NCI-H748 (cell line): ENCODE data around the gene USP40.
A peak's percentile ranks its signal among the peaks of the same experiment; 100 is the strongest.

ENCODE experiments used
- DNase-seq: peaks from one replicate; lab custom pipeline; 2025; ENCODE audit not compliant: unreplicated experiment; lab: John Stamatoyannopoulos, UW

Gene USP40

GRCh38 chr2:233463586-233463985, 103.0 kb downstream of the USP40 start:
- DNase-seq: no peak

DNA sequence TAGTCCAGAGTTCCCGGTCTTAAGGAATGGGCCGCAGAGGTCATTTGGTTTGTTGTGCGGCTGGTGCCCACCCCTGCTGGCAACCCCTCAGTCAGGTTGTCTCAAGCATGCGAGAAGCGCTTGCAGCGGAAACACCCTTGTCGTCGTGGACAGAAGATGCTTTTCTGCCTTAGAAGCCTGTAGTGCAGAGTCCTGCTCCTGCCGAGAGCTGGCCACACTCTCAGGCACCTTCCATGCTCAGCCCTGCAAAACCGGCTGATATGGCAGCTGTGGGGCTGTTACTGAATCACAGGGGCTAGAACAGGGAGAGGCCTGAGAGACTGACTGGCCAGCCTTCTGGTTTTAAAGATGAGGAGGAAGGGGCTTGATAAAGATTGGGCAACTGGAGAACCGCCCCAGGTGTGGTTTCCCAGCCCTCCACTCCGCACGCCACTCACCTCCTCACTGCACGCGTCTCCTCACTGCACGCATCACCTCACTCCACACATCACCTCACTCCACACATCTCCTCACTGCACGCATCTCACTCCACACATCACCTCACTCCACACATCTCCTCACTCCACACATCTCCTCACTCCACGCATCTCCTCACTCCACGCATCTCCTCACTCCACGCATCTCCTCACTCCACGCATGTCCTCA, 103.6 kb downstream of the USP40 start:
- no peak for DNase-seq

GRCh38 chr2:233462202-233462785, 104.3 kb downstream of the USP40 start:
- no peak for DNase-seq

DNA sequence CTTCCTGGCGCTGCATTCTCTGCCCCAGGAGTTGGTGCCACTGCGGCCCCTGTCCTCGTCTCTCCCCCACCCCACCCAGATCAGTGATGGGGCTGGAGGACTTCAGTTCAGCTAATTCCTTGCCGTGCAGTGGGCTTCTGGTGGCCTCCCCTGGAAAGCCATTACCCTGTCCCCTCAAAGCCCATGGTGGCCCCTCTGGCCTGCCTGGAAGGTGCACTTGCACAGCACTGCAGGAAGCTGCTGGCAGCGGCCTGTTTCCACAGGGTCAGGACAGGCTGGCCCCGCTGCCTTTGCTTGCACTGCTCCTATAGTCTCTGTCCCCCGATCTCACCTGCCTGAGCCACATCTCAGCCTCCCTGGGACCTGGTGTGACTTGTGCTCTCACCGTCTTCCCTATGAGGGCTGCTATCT, 105.1 kb downstream of the USP40 start:
- no peak for DNase-seq

- DNase-seq: peak; percentile 81
Observed at GRCh38 chr2:233460726-233461441, 105.7 kb downstream of the USP40 start.

DNA sequence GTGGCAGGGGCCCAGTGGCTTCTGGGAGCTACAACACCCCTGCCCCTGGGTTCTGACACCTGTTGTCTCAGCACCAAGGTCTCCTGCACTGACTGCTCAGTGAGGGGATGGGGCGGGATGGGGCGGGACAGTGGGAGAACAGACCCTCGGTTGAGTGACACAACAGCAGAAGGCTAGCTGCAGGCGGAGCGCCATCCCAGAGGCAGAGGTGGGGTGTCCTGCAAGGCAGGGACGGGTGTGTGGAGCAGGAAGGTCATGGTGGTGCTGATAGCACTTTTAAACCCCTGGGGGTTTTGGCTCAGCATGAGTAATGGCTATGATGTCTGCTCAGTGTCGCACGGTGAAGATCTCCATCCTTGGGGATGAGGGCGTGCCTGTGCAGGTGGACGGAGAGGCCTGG, 107.2 kb downstream of the USP40 start:
- no peak for DNase-seq

DNA sequence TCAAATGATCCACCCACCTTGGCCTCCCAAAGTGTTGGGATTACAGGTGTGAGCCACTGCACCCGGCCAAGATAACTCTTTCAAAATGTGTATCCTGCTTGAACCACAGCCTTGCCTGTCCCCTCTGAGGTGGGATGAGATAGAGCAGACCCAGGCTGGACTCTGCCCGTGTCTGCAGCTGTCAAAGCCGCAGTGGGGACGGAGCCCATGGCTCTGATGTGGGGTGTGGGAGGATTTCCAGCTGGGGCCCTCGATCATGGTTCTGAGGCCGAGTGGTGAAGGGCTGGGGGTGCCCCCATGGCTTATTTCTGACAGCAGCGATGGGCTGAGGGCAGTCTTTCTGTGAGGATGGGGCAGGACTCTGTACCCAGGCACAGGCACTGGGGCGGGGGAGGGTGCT, 107.8 kb downstream of the USP40 start:
- DNase-seq: no peak

- DNase-seq: no peak
Observed at GRCh38 chr2:233458031-233458610, 108.5 kb downstream of the USP40 start.

DNA sequence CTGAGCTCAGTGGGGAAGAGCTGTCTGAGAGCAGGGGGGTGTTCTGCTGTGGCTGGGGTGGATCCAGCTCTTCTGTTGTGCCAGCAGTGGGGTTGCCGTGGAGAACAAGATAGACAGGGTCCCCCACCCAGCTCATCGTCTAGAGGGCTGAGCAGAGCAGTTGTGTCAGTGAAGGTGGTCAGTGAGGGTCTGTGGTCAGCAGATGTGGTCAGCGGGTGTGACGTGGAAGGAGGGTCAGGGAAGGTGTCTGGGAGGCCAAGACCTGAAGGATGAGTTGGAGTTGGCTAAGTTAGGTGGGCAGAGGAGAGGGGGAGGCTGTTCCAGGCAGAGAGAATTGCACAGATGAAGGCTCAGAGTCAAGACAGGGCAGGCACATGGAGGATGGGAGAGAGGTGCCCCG, 109.2 kb downstream of the USP40 start:
- no peak for DNase-seq

DNA sequence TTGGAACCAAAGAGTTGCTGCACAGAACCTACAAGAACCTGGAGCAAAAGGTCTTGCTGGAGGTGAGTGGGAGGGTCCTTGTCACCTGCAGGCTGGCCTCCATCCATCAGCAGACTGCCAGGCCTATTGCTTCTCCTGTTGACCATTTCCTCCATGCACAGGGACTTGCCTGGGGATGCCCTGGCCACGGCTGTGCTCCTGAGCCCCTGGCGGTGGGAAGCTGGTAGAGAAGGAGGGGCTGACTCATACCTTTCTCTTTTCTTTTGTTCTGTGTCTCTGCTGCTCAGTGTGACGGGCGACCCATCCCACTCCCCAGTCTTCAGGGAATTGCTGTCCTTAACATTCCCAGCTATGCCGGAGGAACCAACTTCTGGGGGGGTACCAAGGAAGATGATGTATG, 109.6 kb downstream of the USP40 start:
- no peak for DNase-seq

DNA sequence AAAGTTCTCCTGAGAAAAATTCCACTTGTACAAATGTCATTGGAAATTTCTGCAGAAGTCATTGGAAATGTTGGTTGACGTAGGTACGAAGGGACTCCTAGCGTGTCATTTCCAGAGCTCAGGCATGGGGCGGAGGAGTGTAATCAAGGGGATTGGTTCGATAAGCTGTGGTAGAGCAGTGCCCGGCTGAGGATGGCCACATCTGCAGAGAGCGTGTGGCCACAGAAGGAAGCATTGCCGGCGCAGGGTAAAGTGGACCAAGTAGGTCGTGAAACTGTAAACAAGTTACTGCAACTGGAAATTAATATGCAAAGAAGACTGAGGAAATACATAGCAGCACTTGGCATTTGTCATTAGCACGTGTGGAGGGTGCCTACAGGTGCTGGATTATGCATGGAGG, 110.5 kb downstream of the USP40 start:
- no peak for DNase-seq

GRCh38 chr2:233455491-233455890, 111.1 kb downstream of the USP40 start:
- DNase-seq: no peak

GRCh38 chr2:233455006-233455405, 111.6 kb downstream of the USP40 start:
- DNase-seq: no peak

DNA sequence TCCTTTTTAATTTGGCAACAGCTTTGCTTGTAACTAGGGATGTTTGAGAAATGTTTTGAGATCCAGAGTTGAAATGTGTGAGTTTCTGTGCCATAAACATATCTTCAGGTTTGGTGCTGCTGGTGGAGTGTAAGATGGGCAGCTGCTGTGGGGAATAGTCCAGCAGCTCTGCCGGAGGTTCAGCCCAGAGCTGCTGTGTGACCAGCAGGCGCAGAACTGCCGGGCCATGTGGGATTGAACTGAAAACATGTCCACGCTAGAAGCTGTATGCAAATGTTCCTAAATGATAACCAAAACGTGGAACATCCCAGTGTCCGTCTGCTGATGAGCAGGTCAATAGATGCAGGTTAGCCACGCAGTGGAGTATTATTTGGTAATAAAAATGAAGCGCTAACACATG, 112.7 kb downstream of the USP40 start:
- no peak for DNase-seq

DNA sequence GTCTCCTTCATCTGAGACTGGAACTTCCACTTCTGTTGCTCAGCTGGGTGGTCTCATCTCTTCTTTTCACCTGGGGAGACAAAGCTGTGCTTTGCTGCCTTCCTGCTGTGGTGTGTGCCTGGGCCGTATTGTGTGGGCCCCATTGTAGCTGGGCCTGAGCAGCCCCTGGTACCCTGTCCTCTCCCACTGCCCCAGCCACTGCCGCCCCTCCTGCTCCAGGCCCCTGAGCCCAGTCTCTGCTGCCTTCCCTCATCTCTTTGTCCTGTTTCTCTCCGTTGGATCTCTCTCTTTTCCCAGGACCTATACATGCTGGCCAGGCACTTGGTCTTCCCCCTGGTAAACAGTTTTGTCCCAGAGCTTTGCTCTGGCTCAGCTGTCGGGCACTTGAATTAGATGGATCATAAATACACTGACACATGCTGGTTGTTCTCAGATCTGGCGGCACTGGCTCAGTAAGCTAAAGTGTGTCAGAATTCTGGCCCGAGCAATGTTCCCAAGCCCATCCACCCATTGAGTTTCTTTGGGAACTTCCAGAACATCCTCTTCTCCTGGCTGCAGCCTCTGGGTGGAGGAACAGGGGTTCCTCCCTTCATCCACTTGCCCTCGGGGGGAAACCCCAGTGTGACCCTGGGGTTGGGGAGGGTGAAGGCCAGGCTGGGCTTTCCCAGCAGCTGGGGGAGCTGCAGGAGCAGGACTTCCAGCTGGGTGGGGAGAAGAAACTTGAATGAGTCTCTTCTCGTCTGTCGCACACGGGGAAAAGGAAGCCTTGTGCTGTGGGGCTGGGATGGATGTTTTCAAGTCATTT, 113.3 kb downstream of the USP40 start:
- DNase-seq: no peak

DNA sequence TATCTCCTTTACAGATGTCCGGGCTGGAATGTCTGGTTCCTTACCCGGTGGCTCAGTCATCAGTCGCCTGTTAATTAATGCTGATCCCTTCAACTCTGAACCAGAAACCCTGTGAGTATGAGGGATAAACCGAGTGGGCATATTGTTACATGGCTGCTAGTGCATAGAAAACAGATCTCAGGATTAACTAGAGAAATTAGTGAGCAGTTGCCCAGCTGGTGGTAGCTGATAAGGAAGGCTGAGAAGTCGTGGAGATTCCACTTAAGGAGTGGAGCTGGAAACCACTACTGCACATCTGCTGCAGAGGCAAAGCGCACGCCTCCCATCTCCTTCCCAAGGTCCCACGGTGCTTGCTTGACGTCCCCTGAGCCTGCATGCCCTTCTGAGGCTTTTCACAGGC, 114.6 kb downstream of the USP40 start:
- DNase-seq: no peak

GRCh38 chr2:233450864-233451575, 115.6 kb downstream of the USP40 start:
- DNase-seq: no peak

GRCh38 chr2:233449921-233450863, 116.4 kb downstream of the USP40 start:
- no peak for DNase-seq

GRCh38 chr2:233449081-233449901, 117.3 kb downstream of the USP40 start:
- no peak for DNase-seq
